GM12892 (cell line): ENCODE results near the gene TFPI.

Source experiments
- POLR2A ChIP-seq: IDR thresholded peaks from 2 replicates; pipeline ENCODE4 v1.6.1; 2011; ENCODE audit warnings: low read depth, low read length, control low read depth
- TAF1 ChIP-seq: IDR thresholded peaks from 2 replicates; pipeline ENCODE4 v1.6.1; 2011; ENCODE audit warnings: low read depth, mild to moderate bottlenecking, control low read depth, low read length, borderline replicate concordance

GRCh38 chr2:187459256-187459655 is 95.0 kb downstream of the TFPI start:
- no peak for TF ChIP-seq POLR2A
- TF ChIP-seq TAF1: no peak
